HG03342 (cell line): ENCODE results near the gene PPTC7.
"Not testable (repeated sequence)": the region's sequence is repeated elsewhere in the genome, so short reads cannot be mapped to it uniquely, and the experiment has no call there.

Experiments
- ATAC-seq: cut with Tn5 transposase; IDR thresholded peaks from one replicate; pipeline ENCODE4 v1.9.1; 2021; ENCODE audit warnings: mild to moderate bottlenecking, moderate library complexity; ENCODE audit not compliant: unreplicated experiment

PPTC7 gene

DNA sequence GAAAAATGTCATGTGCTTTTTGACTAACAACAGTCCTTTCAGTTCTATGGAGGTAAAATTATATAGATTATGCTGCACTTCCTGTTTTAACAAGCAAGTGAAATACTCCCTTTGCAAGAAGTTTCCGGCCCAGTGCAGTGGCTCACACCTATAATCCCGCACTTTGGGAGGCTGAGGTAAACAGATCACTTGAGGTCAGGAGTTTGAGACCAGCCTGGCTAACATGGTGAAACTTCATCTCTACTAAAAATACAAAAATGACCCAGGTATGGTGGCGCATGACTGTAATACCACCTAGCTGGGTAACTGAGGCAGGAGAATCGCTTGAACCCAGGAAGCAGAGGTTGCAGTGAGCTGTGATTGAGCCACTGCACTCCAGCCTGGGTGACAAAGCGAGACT, 20.7 kb downstream of the PPTC7 start:
- not testable (repeated sequence) for ATAC-seq

- ATAC-seq = no peak
Observed at GRCh38 chr12:110561471-110562201, 21.5 kb downstream of the PPTC7 start.

GRCh38 chr12:110560946-110561345, 22.2 kb downstream of the PPTC7 start:
- ATAC-seq = no peak

DNA sequence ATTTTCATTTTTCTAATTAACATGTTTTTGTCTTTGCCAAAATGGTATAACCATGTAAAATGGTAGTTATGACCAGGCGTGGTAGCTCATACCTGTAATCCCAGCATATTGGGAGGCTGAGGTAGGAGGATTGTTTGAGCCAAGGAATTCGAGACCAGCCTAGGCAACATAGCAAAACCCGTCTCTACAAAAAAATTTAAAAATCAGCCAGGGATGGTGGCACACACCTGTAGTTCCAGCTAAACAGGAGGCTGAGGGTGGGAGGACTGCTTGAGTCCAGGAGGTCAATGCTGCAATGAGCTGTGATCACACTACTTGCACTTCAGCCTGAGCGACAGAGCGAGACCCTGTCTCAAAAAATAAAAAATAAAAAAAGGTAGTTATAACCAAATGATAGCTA, 23.1 kb downstream of the PPTC7 start:
- no peak for ATAC-seq

DNA sequence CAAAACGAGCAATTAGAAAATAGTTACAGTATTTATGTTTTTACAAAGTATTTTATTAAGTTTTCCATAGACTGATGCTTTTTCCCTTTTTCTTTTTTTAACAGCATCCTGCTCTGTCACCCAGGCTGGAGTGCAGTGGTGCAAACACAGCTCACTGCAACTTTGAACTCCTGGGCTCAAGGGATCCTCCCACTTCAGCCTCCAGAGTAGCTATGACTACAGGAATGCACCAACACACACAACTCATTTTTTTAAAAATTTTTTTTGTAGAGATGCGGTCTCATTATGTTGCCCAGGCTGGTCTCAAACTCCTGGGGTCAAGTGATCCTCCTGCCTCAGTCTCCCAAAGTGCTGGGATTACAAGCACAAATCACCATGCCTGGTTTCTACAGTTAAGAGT, 24.2 kb downstream of the PPTC7 start:
- not testable (repeated sequence) for ATAC-seq

DNA sequence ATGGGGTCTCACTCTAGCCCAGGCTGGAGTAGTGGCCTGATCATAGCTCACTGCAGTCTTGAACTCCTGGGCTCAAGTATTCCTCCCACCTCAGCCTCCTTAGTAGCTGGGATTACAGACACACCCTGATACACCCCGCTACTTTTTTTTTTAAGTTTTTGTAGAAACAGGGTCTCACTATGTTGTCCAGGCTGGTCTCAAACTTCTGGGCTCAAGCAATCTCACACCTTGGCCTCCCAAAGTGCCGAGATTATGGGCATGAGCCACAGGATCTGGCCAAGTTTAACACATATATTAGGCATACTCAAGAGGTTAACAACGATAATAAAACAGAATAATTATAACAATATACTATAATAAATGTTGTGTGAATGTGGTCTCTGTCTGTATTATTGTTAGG, 25.8 kb downstream of the PPTC7 start:
- ATAC-seq = no peak

- no peak for ATAC-seq
Observed at GRCh38 chr12:110556705-110557104, 26.4 kb downstream of the PPTC7 start.

DNA sequence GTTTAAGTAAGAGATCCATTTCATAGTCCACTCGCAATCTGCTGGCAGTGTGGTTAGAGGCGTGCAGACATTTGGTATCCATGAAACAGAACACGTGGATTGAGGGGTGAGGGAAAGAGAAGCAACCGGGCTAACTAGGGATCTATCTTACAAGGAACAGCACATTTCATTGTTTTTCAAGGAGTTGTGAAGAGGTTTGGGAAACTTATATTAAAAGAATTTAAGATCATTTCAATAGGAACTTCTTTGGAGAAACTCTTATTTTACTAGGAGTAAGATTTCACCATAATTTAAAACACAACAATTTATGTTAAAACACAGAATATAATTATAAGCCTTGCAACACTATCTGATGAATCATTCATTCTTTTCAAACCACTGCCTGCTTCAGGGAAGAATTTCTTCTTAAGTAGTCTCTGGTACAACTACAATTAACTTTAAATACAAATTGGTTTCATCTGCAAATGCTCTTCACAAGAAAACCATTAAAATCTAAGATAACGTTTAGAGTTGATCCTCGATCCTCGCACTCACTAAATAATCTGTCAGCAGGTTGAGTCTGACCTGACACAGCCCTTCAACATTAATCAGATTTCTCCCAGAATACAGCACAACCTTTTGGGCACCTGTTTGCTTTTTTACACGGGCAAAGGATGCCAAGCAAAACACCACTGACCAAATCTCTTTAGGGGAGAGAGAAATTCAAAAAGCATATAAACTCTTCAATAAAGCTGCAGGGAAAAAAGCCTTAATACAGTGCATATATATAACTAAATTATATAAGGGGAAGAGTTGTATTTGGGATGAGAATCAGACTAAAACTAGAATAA, 27.3 kb downstream of the PPTC7 start:
- no peak for ATAC-seq

GRCh38 chr12:110554184-110554583, 28.9 kb downstream of the PPTC7 start:
- no peak for ATAC-seq

- ATAC-seq = no peak
Observed at GRCh38 chr12:110550981-110551380, 32.1 kb downstream of the PPTC7 start.

- ATAC-seq = no peak
Observed at GRCh38 chr12:110549716-110550115, 33.4 kb downstream of the PPTC7 start.

DNA sequence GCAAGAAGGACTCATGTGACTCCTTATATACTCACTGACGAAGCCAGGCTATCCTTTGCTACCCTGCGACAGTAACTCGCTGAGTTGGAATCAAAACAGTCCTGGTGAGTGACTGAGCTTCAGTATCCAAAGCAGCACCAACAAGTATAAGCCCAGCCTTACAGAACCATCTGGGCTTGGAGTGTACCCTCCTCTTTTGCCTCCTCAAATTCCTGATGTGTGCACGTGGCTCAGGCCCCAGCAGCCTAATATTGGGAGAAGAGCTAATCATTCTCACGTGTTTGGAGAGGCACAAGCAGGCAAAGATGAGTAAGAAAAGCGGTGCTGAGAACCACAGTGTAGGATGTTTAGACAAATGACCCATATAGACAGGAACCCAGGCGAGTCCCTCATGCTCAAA, 34.4 kb downstream of the PPTC7 start:
- ATAC-seq = no peak

GRCh38 chr12:110547090-110547489, 36.0 kb downstream of the PPTC7 start:
- no peak for ATAC-seq

DNA sequence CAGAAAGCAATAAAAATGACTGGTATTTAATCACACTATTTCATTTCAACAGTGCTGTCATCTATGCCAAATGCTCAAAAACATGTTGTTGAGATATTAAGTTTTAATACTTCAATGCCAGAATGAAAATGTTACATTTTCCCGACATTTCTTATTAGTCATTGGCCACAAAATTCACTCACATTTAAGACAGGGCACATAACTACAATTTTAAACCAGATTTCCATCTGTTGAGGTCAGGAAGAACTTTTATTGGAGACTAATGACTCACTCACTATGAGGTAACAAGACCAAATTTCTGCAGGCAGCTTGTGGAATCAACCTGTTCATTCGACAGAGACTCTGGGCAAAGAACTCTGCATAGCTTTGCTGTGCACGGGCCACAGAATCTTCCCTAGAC, 36.8 kb downstream of the PPTC7 start:
- no peak for ATAC-seq

DNA sequence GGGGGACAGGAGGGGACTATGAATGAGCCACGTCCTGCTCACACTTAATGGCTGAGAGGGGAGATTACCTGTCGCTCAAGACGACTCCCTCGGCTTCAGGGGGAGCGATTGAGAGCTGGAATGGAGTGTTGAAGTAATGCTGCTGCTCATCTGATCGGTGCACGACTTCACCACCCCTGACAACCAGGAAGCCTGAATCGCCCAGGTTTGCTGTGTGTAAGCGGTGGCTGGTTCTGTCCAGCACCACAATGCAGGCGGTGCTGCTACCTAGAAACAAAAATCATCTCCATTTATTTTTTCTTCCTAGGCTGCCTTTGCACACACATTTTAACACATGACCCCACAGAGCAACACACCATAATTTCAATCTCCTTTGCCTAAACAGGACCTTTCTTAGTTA, 37.3 kb downstream of the PPTC7 start:
- no peak for ATAC-seq

- not testable (repeated sequence) for ATAC-seq
Observed at GRCh38 chr12:110545259-110545658, 37.9 kb downstream of the PPTC7 start.

DNA sequence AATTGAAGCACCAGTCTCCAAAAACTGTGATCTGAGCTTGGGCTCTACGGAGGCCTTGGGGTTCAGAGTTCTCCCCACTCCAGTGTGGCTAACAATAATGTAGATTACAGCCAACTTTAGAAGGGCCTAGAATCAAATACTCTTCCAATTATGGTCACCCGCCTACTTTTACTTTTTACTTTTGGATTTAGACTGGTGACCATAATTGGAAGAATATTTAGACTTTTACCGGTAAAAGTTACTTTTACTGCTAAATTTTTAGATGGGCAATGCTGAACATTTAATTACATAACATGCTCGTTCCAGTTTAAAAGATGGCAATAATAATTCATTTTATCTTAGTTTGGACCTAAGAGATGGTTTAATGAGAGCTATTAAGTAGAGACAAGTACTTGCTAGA, 39.2 kb downstream of the PPTC7 start:
- no peak for ATAC-seq

DNA sequence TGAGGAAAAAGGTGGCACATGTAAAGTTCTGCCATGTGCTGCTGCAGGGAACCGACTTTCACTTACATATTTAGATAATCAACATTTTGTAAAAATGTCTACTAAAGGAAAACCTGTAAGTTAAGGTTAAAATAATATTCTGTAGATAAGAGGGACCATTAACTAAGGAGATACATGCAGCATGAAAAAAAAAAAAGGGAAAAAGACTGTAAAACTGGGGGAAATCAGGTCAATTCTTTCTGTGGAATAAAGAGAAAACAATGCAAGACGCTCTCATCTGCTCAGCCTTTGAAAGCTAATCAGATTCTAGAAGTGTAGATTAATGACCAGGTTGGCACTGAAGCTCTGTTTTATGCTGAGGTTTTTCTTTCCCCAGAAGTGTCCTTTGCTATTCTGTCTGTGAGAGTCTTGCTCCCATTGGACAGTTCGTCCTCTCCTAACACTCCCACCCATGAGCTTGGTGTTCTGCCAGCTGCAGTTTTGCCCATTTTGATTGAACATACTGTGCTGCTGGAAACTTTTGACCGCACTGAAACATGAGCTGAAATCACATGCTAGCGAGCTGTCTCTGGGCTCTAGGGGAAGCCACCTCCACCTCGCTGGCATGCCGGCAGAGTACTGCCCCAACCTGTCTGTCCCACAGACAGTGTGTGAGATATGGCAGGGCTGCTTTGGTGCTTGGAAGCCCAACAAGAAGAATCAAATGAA, 39.7 kb downstream of the PPTC7 start:
- ATAC-seq = no peak

DNA sequence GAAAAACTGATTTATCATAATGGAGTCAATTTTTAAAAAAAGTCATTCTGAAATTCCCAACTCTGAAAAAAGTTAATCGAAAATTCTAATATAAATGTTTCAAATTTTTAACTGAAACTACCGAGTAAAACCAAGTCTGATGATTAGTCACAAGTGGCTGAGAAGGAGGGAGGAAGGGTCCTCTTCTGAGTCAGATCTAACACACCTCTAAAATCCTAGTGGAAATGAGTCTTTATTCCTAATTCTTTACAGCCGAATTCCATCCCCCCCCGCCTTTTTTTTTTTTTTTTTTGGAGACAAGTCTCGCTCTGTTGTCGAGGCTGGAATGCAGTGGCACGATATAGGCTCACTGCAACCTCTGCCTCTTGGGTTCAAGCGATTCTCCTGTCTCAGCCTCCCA, 43.1 kb downstream of the PPTC7 start:
- ATAC-seq = no peak

- ATAC-seq = no peak
Observed at GRCh38 chr12:110538869-110539622, 44.1 kb downstream of the PPTC7 start.
